ENCODE data around the gene ULK2. TPM values are rescaled to one million over a fixed set of nuclear protein-coding genes. Genes with fewer than 3 reads are reported as not detected.
"Not testable (repeated sequence)": the region's sequence is repeated elsewhere in the genome, so short reads cannot be mapped to it uniquely, and the experiment has no call there.

The ULK2 gene
- total RNA-seq, 2 experiments from 2014 or later = 14.4 to 17.2 TPM

GRCh38 chr17:19770985-19771735 lies 96.6 kb downstream of the ULK2 start:
- POLR2A ChIA-PET = no interaction called here
- H3K9me3 Mint-ChIP-seq = no peaks in the 10 kb centered on the region
- peaks cover 6% of the 10 kb centered on the region for H3K36me3 Mint-ChIP-seq (ENCODE audit: low read depth)
- H3K27me3 Mint-ChIP-seq = no peaks in the 10 kb centered on the region
- no peak overlapping the region for H3K27ac Mint-ChIP-seq
- DNase-seq = no peak
- no peak overlapping the region for H3K4me3 Mint-ChIP-seq
- peaks cover 42% of the 10 kb centered on the region for H3K4me1 Mint-ChIP-seq
- CTCF ChIA-PET = interaction anchor here (1.0 to 1.9 kb wide), 2 partner anchors 9 to 26 kb away, joined by 4 to 8 read pairs; no protein-coding TSS in a partner anchor

DNA sequence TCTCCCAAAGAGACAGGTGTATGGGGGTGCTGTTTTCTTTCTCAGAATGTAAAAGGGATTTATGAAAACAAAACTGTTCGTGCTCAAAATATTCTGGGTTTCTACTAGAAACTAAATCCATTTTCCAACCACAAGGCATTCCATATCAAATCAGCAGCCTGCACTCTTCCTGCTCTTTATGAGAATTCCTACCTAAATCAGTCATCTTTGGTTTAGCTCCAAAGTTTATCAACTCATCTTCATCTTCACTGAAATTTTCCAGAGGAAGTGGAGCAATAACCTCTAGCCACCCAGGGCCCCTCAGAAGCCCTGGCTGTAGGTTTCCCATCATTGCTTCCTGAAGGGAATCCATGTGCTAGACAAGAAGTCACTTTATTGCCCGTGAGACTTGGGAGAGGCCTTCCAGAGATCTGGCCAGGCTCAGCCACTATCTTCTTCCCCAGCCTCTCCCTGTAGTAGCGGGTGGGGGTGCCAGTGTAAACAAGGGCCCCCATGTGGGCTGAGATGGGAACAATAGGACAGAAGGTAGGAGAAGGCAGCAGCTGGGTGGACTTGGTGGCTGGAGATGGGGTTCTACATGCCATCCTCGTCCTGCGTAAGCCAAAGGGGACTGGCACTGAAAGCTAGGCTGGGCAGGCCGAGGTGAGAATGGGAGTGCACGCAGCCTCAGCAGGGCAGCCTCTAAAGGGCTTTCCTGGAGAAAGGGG lies 97.6 kb downstream of the ULK2 start:
- H3K9me3 Mint-ChIP-seq = no peaks in the 10 kb centered on the region
- no peak overlapping the region for H3K27ac Mint-ChIP-seq
- DNase-seq = no peak
- H3K4me1 Mint-ChIP-seq = peaks cover 42% of the 10 kb centered on the region
- ChIA-PET CTCF (interaction anchor here (0.6 kb wide), 1 partner anchor 122 kb away, joined by 3 read pairs; no protein-coding TSS in a partner anchor), POLR2A (interaction anchor here (1.3 kb wide), 1 partner anchor 12 kb away, joined by 3 read pairs; no protein-coding TSS in a partner anchor)
- H3K4me3 Mint-ChIP-seq = no peak overlapping the region
- H3K27me3 Mint-ChIP-seq = no peaks in the 10 kb centered on the region
- peaks cover 3% of the 10 kb centered on the region for H3K36me3 Mint-ChIP-seq (ENCODE audit: low read depth)

GRCh38 chr17:19768046-19768782 lies 99.5 kb downstream of the ULK2 start:
- peaks cover 42% of the 10 kb centered on the region for H3K4me1 Mint-ChIP-seq
- H3K9me3 Mint-ChIP-seq = no peaks in the 10 kb centered on the region

GRCh38 chr17:19766421-19767270 lies 101.1 kb downstream of the ULK2 start:
- Mint-ChIP-seq H3K4me1 (peaks cover 34% of the 10 kb centered on the region), H3K36me3 (ENCODE audit: low read depth) (no peaks in the 10 kb centered on the region), H3K9me3 (no peaks in the 10 kb centered on the region), H3K4me3 (no peak overlapping the region), H3K27me3 (peaks cover 4% of the 10 kb centered on the region), H3K27ac (no peak overlapping the region)
- POLR2A ChIA-PET = interaction anchor here (0.8 to 1.2 kb wide), 5 partner anchors 9 to 404 kb away, joined by 3 to 5 read pairs (median 3); partner anchors contain the start of gene ALDH3A2
- CTCF ChIA-PET = interaction anchor here (0.6 to 3.2 kb wide), 17 partner anchors 8 to 404 kb away, joined by 3 to 31 read pairs (median 4); partner anchors contain the start of genes ALDH3A2, B9D1, MAPK7 and SLC47A1
- peak; percentile 79 for DNase-seq

More at GRCh38 chr17:19768046-19768782, 99.5 kb downstream of the ULK2 start:
- Mint-ChIP-seq H3K27me3 (peaks cover 2% of the 10 kb centered on the region), H3K4me3 (no peak overlapping the region), H3K27ac (peak overlapping the region; percentile 21), H3K36me3 (ENCODE audit: low read depth) (no peaks in the 10 kb centered on the region)
- no peak for DNase-seq
- CTCF ChIA-PET = interaction anchor here (0.5 to 2.2 kb wide), 4 partner anchors 24 to 413 kb away, joined by 3 to 5 read pairs (median 4); partner anchors contain the start of gene B9D1
- POLR2A ChIA-PET = no interaction called here

GRCh38 chr17:19766016-19766415 lies 101.7 kb downstream of the ULK2 start:
- H3K4me3 Mint-ChIP-seq = no peak overlapping the region
- DNase-seq = no peak
- peaks cover 28% of the 10 kb centered on the region for H3K4me1 Mint-ChIP-seq
- CTCF ChIA-PET = interaction anchor here (0.7 to 3.2 kb wide), 13 partner anchors 10 to 403 kb away, joined by 3 to 31 read pairs (median 7); partner anchors contain the start of genes ALDH3A2, B9D1 and SLC47A1
- no peaks in the 10 kb centered on the region for H3K36me3 Mint-ChIP-seq (ENCODE audit: low read depth)
- no peaks in the 10 kb centered on the region for H3K9me3 Mint-ChIP-seq
- H3K27ac Mint-ChIP-seq = no peak overlapping the region
- POLR2A ChIA-PET = interaction anchor here (0.7 to 1.2 kb wide), 6 partner anchors 10 to 403 kb away, joined by 3 to 5 read pairs (median 3); partner anchors contain the start of gene ALDH3A2
- peaks cover 5% of the 10 kb centered on the region for H3K27me3 Mint-ChIP-seq

GRCh38 chr17:19763991-19764390 lies 103.7 kb downstream of the ULK2 start:
- H3K36me3 Mint-ChIP-seq (ENCODE audit: low read depth); POLR2A ChIA-PET; H3K4me3 Mint-ChIP-seq; H3K27me3 Mint-ChIP-seq; DNase-seq; H3K27ac Mint-ChIP-seq; H3K9me3 Mint-ChIP-seq: not testable (repeated sequence)
- peaks cover 20% of the 10 kb centered on the region for H3K4me1 Mint-ChIP-seq
- CTCF ChIA-PET = interaction anchor here (0.5 to 3.2 kb wide), 7 partner anchors 11 to 438 kb away, joined by 4 to 31 read pairs (median 5); no protein-coding TSS in a partner anchor

GRCh38 chr17:19763416-19763815 lies 104.3 kb downstream of the ULK2 start:
- Mint-ChIP-seq H3K4me1 (peaks cover 17% of the 10 kb centered on the region), H3K27ac (no peak overlapping the region), H3K4me3 (no peak overlapping the region), H3K27me3 (peaks cover 9% of the 10 kb centered on the region), H3K9me3 (no peaks in the 10 kb centered on the region), H3K36me3 (ENCODE audit: low read depth) (no peaks in the 10 kb centered on the region)
- DNase-seq = no peak
- POLR2A ChIA-PET = interaction anchor here (0.5 to 1.1 kb wide), 2 partner anchors 12 to 115 kb away, joined by 3 to 4 read pairs; partner anchors contain the start of gene ALDH3A2
- CTCF ChIA-PET = interaction anchor here (0.9 to 3.4 kb wide), 10 partner anchors 19 to 400 kb away, joined by 3 to 18 read pairs (median 10); partner anchors contain the start of genes ALDH3A2, B9D1 and MAPK7

DNA sequence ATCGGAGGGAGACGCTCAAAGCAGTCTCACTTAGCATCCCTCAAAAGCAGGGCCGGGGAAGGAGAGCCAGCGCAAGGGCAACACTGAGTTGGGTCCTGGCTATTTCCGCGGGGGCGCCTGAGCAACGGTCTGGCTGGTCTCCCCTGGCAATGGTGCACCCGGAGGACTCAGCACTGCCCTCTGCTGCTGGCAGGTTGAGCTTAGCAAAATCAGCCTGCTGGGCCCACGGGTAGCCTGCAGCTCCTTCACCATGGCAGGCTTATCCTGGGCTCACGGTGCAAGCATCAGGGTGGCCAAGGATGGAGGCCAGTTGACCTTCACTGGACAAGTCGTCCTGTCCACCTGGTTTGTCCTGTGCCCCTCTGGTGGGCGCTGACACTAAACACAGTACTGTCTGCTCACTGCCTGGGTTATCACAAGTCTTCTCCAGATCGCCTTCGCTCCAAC lies 105.2 kb downstream of the ULK2 start:
- Mint-ChIP-seq H3K4me3 (no peak overlapping the region), H3K27me3 (peaks cover 9% of the 10 kb centered on the region), H3K4me1 (peaks cover 9% of the 10 kb centered on the region), H3K27ac (no peak overlapping the region), H3K9me3 (no peaks in the 10 kb centered on the region), H3K36me3 (ENCODE audit: low read depth) (no peaks in the 10 kb centered on the region)
- POLR2A ChIA-PET = interaction anchor here (0.8 to 1.1 kb wide), 3 partner anchors 114 to 399 kb away, joined by 3 to 4 read pairs (median 3); partner anchors contain the start of genes AKAP10 and ALDH3A2
- DNase-seq = peak; percentile 66
- CTCF ChIA-PET = interaction anchor here (0.6 to 3.4 kb wide), 22 partner anchors 9 to 400 kb away, joined by 3 to 18 read pairs (median 4); partner anchors contain the start of genes AKAP10, ALDH3A2, B9D1 and MAPK7

DNA sequence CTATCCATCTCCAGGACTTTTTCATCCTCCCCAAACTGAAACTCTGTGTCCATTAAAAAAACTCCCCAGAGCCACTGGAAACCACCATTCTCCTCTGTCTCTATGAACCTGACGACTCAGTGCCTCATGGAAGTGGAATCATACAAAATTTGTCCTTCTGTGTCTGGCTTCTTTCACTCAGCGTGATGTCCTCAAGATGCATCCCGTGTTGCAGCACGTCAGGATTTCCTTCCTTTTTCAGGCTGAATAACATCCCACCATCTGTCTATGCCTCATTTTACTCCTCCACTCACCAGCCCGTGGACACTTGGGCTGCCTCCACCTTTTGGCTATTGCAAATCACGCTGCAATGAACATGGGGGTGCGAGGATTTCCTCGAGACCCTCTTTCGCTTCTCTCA lies 107.0 kb downstream of the ULK2 start:
- Mint-ChIP-seq H3K4me3 (no peak overlapping the region), H3K27ac (no peak overlapping the region), H3K36me3 (ENCODE audit: low read depth) (no peaks in the 10 kb centered on the region), H3K9me3 (no peaks in the 10 kb centered on the region), H3K4me1 (no peaks in the 10 kb centered on the region), H3K27me3 (peaks cover 9% of the 10 kb centered on the region)
- no peak for DNase-seq
- CTCF ChIA-PET = interaction anchor here (1.0 to 3.4 kb wide), 3 partner anchors 16 to 398 kb away, joined by 3 to 14 read pairs (median 5); partner anchors contain the start of gene B9D1
- POLR2A ChIA-PET = no interaction called here

DNA sequence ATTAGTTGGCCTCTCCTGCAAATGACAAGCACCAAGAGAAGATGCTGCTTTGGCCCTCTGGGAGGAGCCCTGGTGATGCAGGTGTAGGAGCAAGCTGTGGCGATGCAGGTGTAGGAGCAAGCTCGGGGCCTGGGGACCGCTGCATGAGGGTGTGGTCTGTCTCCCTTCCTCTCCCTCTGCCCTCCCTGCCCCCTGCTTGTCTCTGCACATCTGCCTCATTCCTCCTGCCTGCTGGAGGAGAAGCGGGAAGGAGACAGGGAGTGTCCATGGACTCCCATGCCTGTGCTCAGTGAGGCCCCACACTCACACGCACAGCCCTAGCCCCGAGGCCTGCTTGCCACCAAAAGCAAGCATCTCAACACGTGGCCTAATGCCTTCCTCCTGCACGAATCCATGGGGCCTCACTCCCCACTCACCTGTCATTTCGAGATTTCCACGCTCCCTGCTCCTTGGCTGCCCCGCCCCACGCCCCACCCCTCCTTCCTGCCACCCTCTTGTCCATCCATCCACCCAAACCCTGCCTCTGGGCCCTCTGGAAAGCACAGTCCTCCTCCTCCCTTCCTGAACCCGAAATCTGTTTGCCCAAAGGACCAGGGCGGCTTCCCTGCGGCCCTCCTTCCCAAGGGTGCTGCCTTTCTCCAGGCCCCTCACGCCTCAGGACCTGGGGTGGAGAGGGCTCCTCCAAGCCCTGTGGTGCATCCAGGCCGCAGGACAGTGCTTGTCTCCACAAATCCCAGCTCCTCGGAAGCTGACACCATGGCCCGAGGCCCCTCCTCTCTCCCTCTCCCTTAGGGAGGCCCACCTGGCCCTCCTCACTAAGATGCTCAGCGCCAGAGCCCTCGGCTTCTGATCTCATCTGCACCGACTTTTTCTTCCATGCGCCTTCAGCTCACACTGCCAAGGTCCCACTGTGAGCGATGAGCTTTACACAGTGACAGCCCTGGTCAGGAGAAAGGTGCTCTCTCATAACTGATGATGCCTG lies 107.9 kb downstream of the ULK2 start:
- POLR2A ChIA-PET = no interaction called here
- DNase-seq = no peak
- CTCF ChIA-PET = interaction anchor here (0.6 to 3.4 kb wide), 5 partner anchors 15 to 397 kb away, joined by 3 to 14 read pairs (median 3); partner anchors contain the start of gene B9D1
- Mint-ChIP-seq H3K4me3 (no peak overlapping the region), H3K4me1 (no peaks in the 10 kb centered on the region), H3K27ac (no peak overlapping the region), H3K27me3 (peaks cover 9% of the 10 kb centered on the region), H3K36me3 (ENCODE audit: low read depth) (no peaks in the 10 kb centered on the region), H3K9me3 (no peaks in the 10 kb centered on the region)

Data from activated CD4-positive, alpha-beta memory T cell treated with anti-CD3 and anti-CD28 coated beads, Interleukin-2, amount 10 ng/mL, durations not matched to agents 7 days and 5 days (primary cell).